ENCODE results near the gene CA10. TPM values are rescaled to one million over a fixed set of nuclear protein-coding genes. Genes with fewer than 3 reads are reported as not detected.

The CA10 gene
- total RNA-seq, 1 donor from 2014 or later = not detected

DNA sequence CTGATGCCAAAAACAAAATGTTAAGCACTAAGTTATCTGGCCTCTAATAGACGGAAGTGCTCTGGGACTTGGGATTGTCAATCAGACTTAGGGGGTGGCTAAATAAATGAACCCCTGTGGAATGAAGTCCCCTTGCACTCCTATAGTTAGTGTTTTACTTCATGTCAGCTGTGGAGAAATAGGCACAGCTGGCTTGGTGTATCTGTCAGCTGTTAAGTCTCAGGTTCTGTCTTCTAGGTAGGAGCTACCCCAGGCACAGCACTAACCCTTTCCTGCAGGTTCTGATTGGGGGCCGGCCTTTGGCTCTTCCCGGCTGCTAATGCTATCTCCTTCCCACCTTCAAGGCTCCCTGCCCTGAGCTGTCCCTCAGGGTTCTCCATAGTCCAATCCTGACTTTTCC, 487.6 kb downstream of the CA10 start:
- H3K9me3 Mint-ChIP-seq (ENCODE audit: unreplicated experiment) = peaks cover 21% of the 10 kb centered on the region
- no peak overlapping the region for H3K4me3 Mint-ChIP-seq (ENCODE audit: unreplicated experiment)
- TF ChIP-seq, protein P1, sequence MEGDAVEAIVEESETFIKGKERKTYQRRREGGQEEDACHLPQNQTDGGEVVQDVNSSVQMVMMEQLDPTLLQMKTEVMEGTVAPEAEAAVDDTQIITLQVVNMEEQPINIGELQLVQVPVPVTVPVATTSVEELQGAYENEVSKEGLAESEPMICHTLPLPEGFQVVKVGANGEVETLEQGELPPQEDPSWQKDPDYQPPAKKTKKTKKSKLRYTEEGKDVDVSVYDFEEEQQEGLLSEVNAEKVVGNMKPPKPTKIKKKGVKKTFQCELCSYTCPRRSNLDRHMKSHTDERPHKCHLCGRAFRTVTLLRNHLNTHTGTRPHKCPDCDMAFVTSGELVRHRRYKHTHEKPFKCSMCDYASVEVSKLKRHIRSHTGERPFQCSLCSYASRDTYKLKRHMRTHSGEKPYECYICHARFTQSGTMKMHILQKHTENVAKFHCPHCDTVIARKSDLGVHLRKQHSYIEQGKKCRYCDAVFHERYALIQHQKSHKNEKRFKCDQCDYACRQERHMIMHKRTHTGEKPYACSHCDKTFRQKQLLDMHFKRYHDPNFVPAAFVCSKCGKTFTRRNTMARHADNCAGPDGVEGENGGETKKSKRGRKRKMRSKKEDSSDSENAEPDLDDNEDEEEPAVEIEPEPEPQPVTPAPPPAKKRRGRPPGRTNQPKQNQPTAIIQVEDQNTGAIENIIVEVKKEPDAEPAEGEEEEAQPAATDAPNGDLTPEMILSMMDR (IDR thresholded peaks at IDR 0.05) = no peak
- DNase-seq (ENCODE audit: extremely low spot score, unreplicated experiment) = no peak
- H3K36me3 Mint-ChIP-seq (ENCODE audit: unreplicated experiment) = no peaks in the 10 kb centered on the region
- H3K27ac Mint-ChIP-seq (ENCODE audit: unreplicated experiment) = no peak overlapping the region
- no peaks in the 10 kb centered on the region for H3K4me1 Mint-ChIP-seq (ENCODE audit: unreplicated experiment)
- no peaks in the 10 kb centered on the region for H3K27me3 Mint-ChIP-seq (ENCODE audit: unreplicated experiment)

DNA sequence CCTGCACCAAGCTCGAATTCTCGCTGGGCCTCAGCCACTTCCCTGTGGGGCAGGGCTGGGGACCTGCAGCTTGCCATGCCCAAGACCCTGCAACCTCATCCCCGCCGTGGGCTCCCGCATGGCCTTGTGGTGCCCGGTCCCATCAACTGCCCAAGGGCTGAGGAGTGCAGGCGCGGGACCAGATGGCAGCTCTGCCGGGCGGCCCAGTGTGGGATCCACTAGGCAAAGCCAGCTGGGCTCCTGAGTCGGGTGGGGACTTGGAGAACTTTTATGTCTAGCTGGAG, 489.6 kb downstream of the CA10 start:
- TF ChIP-seq, protein P1 (IDR thresholded peaks at IDR 0.05) = no peak
- no peak for DNase-seq (ENCODE audit: extremely low spot score, unreplicated experiment)
- Mint-ChIP-seq H3K4me1 (ENCODE audit: unreplicated experiment) (no peaks in the 10 kb centered on the region), H3K27me3 (ENCODE audit: unreplicated experiment) (no peaks in the 10 kb centered on the region), H3K4me3 (ENCODE audit: unreplicated experiment) (no peak overlapping the region), H3K9me3 (ENCODE audit: unreplicated experiment) (peaks cover 21% of the 10 kb centered on the region), H3K27ac (ENCODE audit: unreplicated experiment) (no peak overlapping the region), H3K36me3 (ENCODE audit: unreplicated experiment) (no peaks in the 10 kb centered on the region)

DNA sequence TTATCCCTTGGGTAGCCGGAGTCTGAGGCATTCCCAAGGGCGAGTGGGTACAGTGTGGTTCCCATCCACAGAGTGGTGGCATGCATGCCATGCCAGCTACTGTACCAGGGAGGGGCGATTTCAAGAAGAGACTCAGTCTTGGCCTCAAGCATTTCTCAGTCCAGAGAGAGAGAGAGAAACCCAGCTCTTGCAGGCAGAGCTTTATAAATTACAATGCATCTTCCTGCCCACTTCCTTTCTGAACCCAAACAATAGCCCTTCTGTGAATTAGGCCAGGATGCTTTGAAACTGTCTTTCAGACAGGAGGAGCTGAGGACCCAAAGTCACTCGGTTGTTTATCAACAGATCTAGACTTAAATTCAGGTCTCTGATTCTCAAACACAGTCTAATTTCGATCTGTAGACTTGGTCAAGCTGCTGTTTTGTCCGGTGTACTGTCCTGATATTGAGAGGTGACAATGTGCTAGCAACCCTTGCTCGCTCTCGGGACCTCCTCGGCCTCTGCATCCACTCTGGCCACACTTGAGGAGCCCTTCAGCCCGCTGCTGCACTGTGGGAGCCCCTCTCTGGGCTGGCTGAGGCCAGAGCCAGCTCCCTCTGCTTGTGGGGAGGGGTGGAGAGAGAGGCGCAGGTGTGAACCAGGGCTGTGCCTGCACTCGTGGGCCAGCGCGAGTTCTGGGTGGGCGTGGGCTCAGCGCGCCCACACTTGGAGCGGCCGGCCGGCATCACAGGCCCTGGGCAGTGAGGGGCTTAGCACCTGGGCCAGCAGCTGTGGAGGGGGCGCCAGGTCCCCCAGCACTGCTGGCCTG, 490.2 kb downstream of the CA10 start:
- peaks cover 19% of the 10 kb centered on the region for H3K9me3 Mint-ChIP-seq (ENCODE audit: unreplicated experiment)
- H3K36me3 Mint-ChIP-seq (ENCODE audit: unreplicated experiment) = no peaks in the 10 kb centered on the region
- no peaks in the 10 kb centered on the region for H3K4me1 Mint-ChIP-seq (ENCODE audit: unreplicated experiment)
- H3K4me3 Mint-ChIP-seq (ENCODE audit: unreplicated experiment) = no peak overlapping the region
- TF ChIP-seq, protein P1 (IDR thresholded peaks at IDR 0.05) = no peak
- H3K27me3 Mint-ChIP-seq (ENCODE audit: unreplicated experiment) = no peaks in the 10 kb centered on the region
- no peak overlapping the region for H3K27ac Mint-ChIP-seq (ENCODE audit: unreplicated experiment)
- no peak for DNase-seq (ENCODE audit: extremely low spot score, unreplicated experiment)

DNA sequence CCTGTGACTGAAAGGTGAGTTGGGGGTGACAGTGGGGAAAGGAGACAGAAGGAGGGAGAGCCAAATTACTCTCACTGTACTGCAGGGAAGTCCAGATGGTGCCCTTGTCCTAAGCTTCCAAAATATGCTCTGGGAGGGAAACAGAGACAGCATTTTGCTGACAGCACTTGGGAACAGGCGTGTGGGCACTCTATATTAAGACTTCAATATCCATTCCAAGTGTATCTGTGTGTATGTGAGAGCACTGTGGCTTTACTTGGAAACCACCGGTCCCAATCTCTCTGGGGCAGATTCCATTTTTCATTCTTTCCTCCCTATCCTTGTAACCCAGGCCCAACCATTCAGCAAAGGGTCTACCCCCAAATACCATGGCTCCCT, 490.8 kb downstream of the CA10 start:
- no peak overlapping the region for H3K27ac Mint-ChIP-seq (ENCODE audit: unreplicated experiment)

DNA sequence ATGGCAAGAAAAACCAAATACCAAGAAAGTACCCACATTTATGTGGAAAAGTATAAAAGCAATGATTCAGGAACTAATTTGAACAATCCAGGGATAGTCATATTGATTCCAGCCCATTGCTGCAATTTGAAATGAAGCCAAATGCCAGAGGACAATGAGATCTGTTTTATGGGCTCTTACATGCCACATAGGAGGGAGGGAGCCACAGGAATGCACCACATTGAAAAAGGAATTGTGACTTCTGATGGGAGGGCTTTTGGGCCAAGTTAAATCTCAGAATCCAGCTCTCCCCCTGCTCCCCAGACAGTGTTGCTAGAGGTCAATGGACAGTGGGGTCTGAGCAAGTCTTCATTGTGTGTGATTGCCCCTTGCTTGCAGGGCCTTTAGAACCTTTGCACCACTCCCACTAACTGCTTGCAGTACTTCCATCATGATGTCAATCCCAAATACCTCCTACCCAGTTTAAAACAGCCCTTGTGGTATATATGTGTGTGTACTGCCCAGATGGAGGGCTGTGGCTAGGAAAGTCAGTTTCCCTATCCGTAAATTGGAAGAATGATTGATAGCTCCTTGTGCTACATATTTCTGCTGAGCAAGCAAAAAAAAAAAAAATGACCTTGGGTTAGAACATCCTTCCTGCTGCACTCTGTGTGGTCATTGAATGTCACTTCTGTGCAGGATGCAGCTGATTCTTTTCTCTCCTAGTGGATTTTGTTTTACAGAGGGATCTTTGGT, 491.4 kb downstream of the CA10 start:
- Mint-ChIP-seq H3K27me3 (ENCODE audit: unreplicated experiment) (no peaks in the 10 kb centered on the region), H3K27ac (ENCODE audit: unreplicated experiment) (no peak overlapping the region), H3K4me1 (ENCODE audit: unreplicated experiment) (no peaks in the 10 kb centered on the region), H3K36me3 (ENCODE audit: unreplicated experiment) (no peaks in the 10 kb centered on the region), H3K4me3 (ENCODE audit: unreplicated experiment) (no peak overlapping the region), H3K9me3 (ENCODE audit: unreplicated experiment) (peaks cover 14% of the 10 kb centered on the region)
- TF ChIP-seq, protein P1 (IDR thresholded peaks at IDR 0.05) = no peak
- DNase-seq (ENCODE audit: extremely low spot score, unreplicated experiment) = no peak

More for the DNA sequence above, 490.8 kb downstream of the CA10 start:
- TF ChIP-seq, protein P1 (IDR thresholded peaks at IDR 0.05) = no peak
- no peak for DNase-seq (ENCODE audit: extremely low spot score, unreplicated experiment)
- no peaks in the 10 kb centered on the region for H3K27me3 Mint-ChIP-seq (ENCODE audit: unreplicated experiment)
- H3K9me3 Mint-ChIP-seq (ENCODE audit: unreplicated experiment) = peaks cover 14% of the 10 kb centered on the region
- no peaks in the 10 kb centered on the region for H3K36me3 Mint-ChIP-seq (ENCODE audit: unreplicated experiment)
- H3K4me1 Mint-ChIP-seq (ENCODE audit: unreplicated experiment) = no peaks in the 10 kb centered on the region
- H3K4me3 Mint-ChIP-seq (ENCODE audit: unreplicated experiment) = no peak overlapping the region

Data from osteocyte (in vitro differentiated cells).